Measurements from ENCODE around the gene GRIK5.

- TF ChIP-seq CTCF (IDR thresholded peaks at IDR 0.05) (no peak), POLR2A (IDR thresholded peaks at IDR 0.05) (no peak)
These were observed 47.4 kb downstream of the GRIK5 start for GRCh38 chr19:42022616-42023015.

Data from esophagus squamous epithelium (tissue), 4 donors.